Loucy (cell line): Measurements from ENCODE around the gene PPIP5K1.

Experiments
- H2AFZ ChIP-seq: fragments of 200-600 bp; sonication (generic); 2 replicates; pipeline ENCODE4 v1.6.0; 2016; ENCODE audit warnings: antibody characterized with exemption, mild to moderate bottlenecking, low read length, moderate library complexity
- H3F3A ChIP-seq: fragments of 200-600 bp; 2 replicates; pipeline ENCODE4 v1.6.0; 2016; ENCODE audit warnings: antibody characterized with exemption, low read depth, mild to moderate bottlenecking
- H3K27me3 ChIP-seq: fragments of 200-600 bp; sonication (generic); 2 replicates; pipeline ENCODE4 v1.6.1; 2014; ENCODE audit warnings: low read length, mild to moderate bottlenecking; ENCODE audit not compliant: insufficient read depth, poor library complexity, severe bottlenecking
- H3K36me3 ChIP-seq: fragments of 200-600 bp; sonication (generic); 2 replicates; pipeline ENCODE4 v1.6.1; 2016; ENCODE audit warnings: low read length; ENCODE audit not compliant: insufficient read depth
- H3K4me1 ChIP-seq: fragments of 200-600 bp; sonication (generic); 2 replicates; pipeline ENCODE4 v1.5.1; 2014; ENCODE audit warnings: low read length, mild to moderate bottlenecking; ENCODE audit not compliant: insufficient read depth, poor library complexity, severe bottlenecking
- H3K4me2 ChIP-seq: fragments of 200-600 bp; sonication (generic); 2 replicates; pipeline ENCODE4 v1.6.0; 2014; ENCODE audit warnings: antibody characterized with exemption, low read length, low read depth, mild to moderate bottlenecking; ENCODE audit not compliant: poor library complexity, severe bottlenecking
- H3K4me3 ChIP-seq: fragments of 200-600 bp; sonication (generic); 2 replicates; pipeline ENCODE4 v1.5.1; 2014; ENCODE audit warnings: low read length, mild to moderate bottlenecking, mixed read lengths; ENCODE audit not compliant: poor library complexity, severe bottlenecking
- H3K79me2 ChIP-seq: fragments of 200-600 bp; sonication (generic); 2 replicates; pipeline ENCODE4 v1.6.1; 2014; ENCODE audit warnings: low read length; ENCODE audit not compliant: insufficient read depth
- H3K9ac ChIP-seq: fragments of 200-600 bp; sonication (generic); 2 replicates; pipeline ENCODE4 v1.6.0; 2014; ENCODE audit warnings: mild to moderate bottlenecking, low read depth, low read length, moderate library complexity; ENCODE audit not compliant: poor library complexity, severe bottlenecking
- H3K9me2 ChIP-seq: fragments of 200-600 bp; sonication (generic); replicated peaks from 2 replicates; pipeline ENCODE4 v1.6.1; 2016; ENCODE audit warnings: low read depth, low read length, mixed read lengths
- H3K9me3 ChIP-seq: fragments of 200-600 bp; sonication (generic); 2 replicates; pipeline ENCODE4 v1.6.1; 2014; ENCODE audit warnings: mild to moderate bottlenecking, antibody characterized with exemption, low read length, low read depth; ENCODE audit not compliant: insufficient read depth
- H4K20me1 ChIP-seq: fragments of 200-600 bp; sonication (generic); 2 replicates; pipeline ENCODE4 v1.6.0; 2014; ENCODE audit warnings: antibody characterized with exemption, low read length, mild to moderate bottlenecking; ENCODE audit not compliant: insufficient read depth, poor library complexity, severe bottlenecking
- EZH2phosphoT487 ChIP-seq: fragments of 200-600 bp; IDR thresholded peaks from 2 replicates; pipeline ENCODE4 v1.6.1; 2018; ENCODE audit warnings: antibody characterized with exemption, mild to moderate bottlenecking, moderate library complexity, borderline replicate concordance
- TF ChIP-seq, protein P1 (sequence below): fragments of 200-600 bp; sonication (generic); conservative IDR thresholded peaks from 2 replicates; pipeline ENCODE4 v1.5.1; 2014; ENCODE audit warnings: mild to moderate bottlenecking, antibody characterized with exemption, low read length

The PPIP5K1 gene

DNA sequence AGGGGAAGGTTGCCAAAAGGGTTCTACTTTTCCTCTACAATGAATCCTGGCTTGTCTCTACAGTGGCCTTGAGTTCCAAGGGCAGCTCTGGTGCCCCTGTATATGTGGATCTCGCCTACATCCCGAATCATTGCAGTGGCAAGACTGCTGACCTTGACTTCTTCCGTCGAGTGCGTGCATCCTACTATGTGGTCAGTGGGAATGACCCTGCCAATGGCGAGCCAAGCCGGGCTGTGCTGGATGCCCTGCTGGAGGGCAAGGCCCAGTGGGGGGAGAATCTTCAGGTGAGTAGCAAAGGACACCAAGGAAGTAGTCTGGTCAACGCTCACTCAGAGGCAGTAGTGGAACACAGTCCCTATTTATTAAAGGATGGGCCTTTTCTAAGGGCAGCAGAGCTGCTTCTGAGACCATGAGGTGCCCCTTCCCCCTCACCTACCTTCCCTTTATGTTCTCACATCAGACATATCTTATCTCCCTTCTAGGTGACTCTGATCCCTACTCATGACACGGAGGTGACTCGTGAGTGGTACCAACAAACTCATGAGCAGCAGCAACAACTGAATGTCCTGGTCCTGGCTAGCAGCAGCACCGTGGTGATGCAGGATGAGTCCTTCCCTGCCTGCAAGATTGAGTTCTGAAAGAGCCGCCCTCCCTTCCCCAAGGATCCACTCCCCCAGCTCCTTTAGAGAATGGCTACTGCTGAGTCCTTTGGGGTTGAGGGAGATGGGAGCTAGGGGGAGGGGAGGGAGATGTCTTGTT lies 60.2 kb downstream of the PPIP5K1 start:
- Histone ChIP-seq H3K79me2 (no peaks in the 10 kb centered on the region), H3K9me3 (no peaks in the 10 kb centered on the region), H3F3A (no peaks in the 10 kb centered on the region), H3K27me3 (no peaks in the 10 kb centered on the region), H3K4me2 (no peak overlapping the region), H3K9ac (no peak overlapping the region), H3K9me2 (no peaks in the 10 kb centered on the region), H3K4me3 (no peak overlapping the region), H4K20me1 (no peaks in the 10 kb centered on the region), H3K4me1 (no peaks in the 10 kb centered on the region), H3K36me3 (peaks cover 12% of the 10 kb centered on the region; the same call in 1 of the 2 replicates), H2AFZ (no peak overlapping the region)
- TF ChIP-seq, protein P1, sequence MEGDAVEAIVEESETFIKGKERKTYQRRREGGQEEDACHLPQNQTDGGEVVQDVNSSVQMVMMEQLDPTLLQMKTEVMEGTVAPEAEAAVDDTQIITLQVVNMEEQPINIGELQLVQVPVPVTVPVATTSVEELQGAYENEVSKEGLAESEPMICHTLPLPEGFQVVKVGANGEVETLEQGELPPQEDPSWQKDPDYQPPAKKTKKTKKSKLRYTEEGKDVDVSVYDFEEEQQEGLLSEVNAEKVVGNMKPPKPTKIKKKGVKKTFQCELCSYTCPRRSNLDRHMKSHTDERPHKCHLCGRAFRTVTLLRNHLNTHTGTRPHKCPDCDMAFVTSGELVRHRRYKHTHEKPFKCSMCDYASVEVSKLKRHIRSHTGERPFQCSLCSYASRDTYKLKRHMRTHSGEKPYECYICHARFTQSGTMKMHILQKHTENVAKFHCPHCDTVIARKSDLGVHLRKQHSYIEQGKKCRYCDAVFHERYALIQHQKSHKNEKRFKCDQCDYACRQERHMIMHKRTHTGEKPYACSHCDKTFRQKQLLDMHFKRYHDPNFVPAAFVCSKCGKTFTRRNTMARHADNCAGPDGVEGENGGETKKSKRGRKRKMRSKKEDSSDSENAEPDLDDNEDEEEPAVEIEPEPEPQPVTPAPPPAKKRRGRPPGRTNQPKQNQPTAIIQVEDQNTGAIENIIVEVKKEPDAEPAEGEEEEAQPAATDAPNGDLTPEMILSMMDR, result no peak
- TF ChIP-seq EZH2phosphoT487, result no peak

DNA sequence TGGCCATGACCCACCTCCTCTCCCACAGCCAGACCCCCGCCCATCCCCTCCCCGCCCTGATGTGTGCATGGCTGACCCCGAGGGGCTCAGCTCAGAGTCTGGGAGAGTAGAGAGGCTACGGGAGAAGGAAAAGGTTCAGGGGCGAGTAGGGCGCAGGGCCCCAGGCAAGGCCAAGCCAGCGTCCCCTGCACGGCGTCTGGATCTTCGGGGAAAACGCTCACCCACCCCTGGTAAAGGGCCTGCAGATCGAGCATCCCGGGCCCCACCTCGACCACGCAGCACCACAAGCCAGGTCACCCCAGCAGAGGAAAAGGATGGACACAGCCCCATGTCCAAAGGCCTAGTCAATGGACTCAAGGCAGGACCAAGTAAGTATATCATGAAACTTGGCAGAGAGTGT lies 60.9 kb downstream of the PPIP5K1 start:
- Histone ChIP-seq H3K4me1 (no peaks in the 10 kb centered on the region), H3F3A (no peaks in the 10 kb centered on the region), H2AFZ (no peak overlapping the region), H3K27me3 (no peaks in the 10 kb centered on the region), H3K9me3 (no peaks in the 10 kb centered on the region), H3K36me3 (peaks cover 6% of the 10 kb centered on the region; the same call in 1 of the 2 replicates), H3K4me3 (no peak overlapping the region), H3K9ac (no peak overlapping the region), H3K9me2 (no peaks in the 10 kb centered on the region), H3K79me2 (no peaks in the 10 kb centered on the region), H4K20me1 (no peaks in the 10 kb centered on the region), H3K4me2 (no peak overlapping the region)
- TF ChIP-seq, protein P1, result no peak
- TF ChIP-seq EZH2phosphoT487, result no peak

DNA sequence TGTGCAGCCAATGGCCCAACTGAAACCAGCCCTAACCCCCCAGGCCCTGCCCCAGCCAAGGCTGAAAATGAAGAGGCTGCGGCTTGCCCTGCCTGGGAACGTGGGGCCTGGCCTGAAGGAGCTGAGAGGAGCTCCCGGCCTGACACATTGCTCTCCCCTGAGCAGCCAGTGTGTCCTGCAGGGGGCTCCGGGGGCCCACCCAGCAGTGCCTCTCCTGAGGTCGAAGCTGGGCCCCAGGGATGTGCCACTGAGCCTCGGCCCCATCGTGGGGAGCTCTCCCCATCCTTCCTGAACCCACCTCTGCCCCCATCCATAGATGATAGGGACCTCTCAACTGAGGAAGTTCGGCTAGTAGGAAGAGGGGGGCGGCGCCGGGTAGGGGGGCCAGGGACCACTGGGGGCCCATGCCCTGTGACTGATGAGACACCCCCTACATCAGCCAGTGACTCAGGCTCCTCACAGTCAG lies 61.4 kb downstream of the PPIP5K1 start:
- Histone ChIP-seq H3K36me3 (peaks cover under 1% of the 10 kb centered on the region; the same call in 1 of the 2 replicates), H3K4me3 (no peak overlapping the region), H3F3A (no peaks in the 10 kb centered on the region), H3K9me2 (no peaks in the 10 kb centered on the region), H3K79me2 (no peaks in the 10 kb centered on the region), H3K4me2 (no peak overlapping the region), H3K9ac (no peak overlapping the region), H3K27me3 (no peaks in the 10 kb centered on the region), H3K4me1 (no peaks in the 10 kb centered on the region), H2AFZ (no peak overlapping the region), H3K9me3 (no peaks in the 10 kb centered on the region), H4K20me1 (no peaks in the 10 kb centered on the region)
- TF ChIP-seq, protein P1, result no peak
- no peak for TF ChIP-seq EZH2phosphoT487
